GM12801 (cell line): Measurements from ENCODE around the gene C11orf21.

Source experiments
- CTCF ChIP-seq: IDR thresholded peaks from one replicate; pipeline ENCODE4 v1.5.1; 2011; ENCODE audit warnings: control low read depth; ENCODE audit not compliant: insufficient read length; ENCODE audit errors: extremely low read depth

C11orf21 gene

GRCh38 chr11:2342981-2343380 is 41.3 kb upstream of the C11orf21 start:
- no peak for TF ChIP-seq CTCF

- no peak for TF ChIP-seq CTCF
These were observed 40.8 kb upstream of the C11orf21 start for GRCh38 chr11:2342557-2342956.

GRCh38 chr11:2331404-2331803 is 29.7 kb upstream of the C11orf21 start:
- no peak for TF ChIP-seq CTCF

- TF ChIP-seq CTCF = no peak
These were observed 29.0 kb upstream of the C11orf21 start for GRCh38 chr11:2330696-2331095.

GRCh38 chr11:2329551-2329950 is 27.8 kb upstream of the C11orf21 start:
- no peak for TF ChIP-seq CTCF

GRCh38 chr11:2328656-2329354 is 27.1 kb upstream of the C11orf21 start:
- no peak for TF ChIP-seq CTCF

GRCh38 chr11:2328021-2328420 is 26.3 kb upstream of the C11orf21 start:
- TF ChIP-seq CTCF = no peak
